Spleen (tissue), 7 donors: ENCODE measurements around the gene UTS2B.

Experiments used
- CTCF ChIP-seq, 11 experiments: fragments of 200-600 bp in 7 of 11; fragments of 450-650 bp in 4 of 11; sonication (generic) in 4 of 11; IDR thresholded peaks in 8 of 11; conservative IDR thresholded peaks in 3 of 11; 1 replicate in 7 of 11; 2 replicates in 4 of 11; pipeline versions ENCODE4 v1.4.0 to v1.8.0; 2016 to 2021; ENCODE audit warnings: antibody characterized with exemption in 11 of 11, inconsistent platforms in 4 of 11, mild to moderate bottlenecking in 1 of 11
- POLR2A ChIP-seq, 3 donors: fragments of 450-650 bp; IDR thresholded peaks; one replicate each; pipeline ENCODE4 v1.5.1; 2017; ENCODE audit warnings: antibody characterized with exemption in 3 of 3, mild to moderate bottlenecking in 1 of 3
- donor health status: DM: no; HTN: no; CAD: no; lungs with moderate emphysema.
- donor health status: DM: no; HTN: no; CAD: no.
- donor health status: DM: no; HTN: no; CAD: no.

GRCh38 chr3:191366675-191367074, 36.3 kb upstream of the UTS2B start:
- TF ChIP-seq CTCF (IDR thresholded peaks at IDR 0.05 in 8 of 11, conservative IDR thresholded peaks at IDR 0.05 in 3 of 11) (no peak), POLR2A (IDR thresholded peaks at IDR 0.05) (no peak)
